ENCODE measurements around the gene ZC3H15. TPM values are rescaled to one million over a fixed set of nuclear protein-coding genes. Genes with fewer than 3 reads are reported as not detected.

Gene ZC3H15
- total RNA-seq, 1 experiment from 2014 or later: 86.5 TPM

DNA sequence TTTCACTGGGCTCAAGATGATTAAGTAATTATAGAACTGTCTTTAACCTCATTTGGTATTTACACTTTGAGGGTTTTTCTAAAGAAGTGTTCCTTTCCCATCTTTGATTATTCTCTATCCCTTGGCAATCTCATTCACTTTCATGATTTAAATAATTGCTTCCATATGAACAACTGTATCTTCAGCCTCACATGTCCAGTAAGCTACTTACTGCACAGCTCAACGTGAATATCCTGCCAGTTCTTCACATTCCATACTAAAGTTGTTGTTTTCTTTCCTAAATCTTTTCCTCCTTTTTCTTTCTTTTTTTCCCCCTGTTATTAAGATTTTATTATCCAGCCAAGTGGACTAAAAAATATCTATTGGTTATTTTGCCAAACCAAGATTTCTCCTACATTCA, 37.7 kb downstream of the ZC3H15 start:
- no peak overlapping the region for H3K4me3 Mint-ChIP-seq (ENCODE audit: low read depth, unreplicated experiment)
- TF ChIP-seq, protein P1, sequence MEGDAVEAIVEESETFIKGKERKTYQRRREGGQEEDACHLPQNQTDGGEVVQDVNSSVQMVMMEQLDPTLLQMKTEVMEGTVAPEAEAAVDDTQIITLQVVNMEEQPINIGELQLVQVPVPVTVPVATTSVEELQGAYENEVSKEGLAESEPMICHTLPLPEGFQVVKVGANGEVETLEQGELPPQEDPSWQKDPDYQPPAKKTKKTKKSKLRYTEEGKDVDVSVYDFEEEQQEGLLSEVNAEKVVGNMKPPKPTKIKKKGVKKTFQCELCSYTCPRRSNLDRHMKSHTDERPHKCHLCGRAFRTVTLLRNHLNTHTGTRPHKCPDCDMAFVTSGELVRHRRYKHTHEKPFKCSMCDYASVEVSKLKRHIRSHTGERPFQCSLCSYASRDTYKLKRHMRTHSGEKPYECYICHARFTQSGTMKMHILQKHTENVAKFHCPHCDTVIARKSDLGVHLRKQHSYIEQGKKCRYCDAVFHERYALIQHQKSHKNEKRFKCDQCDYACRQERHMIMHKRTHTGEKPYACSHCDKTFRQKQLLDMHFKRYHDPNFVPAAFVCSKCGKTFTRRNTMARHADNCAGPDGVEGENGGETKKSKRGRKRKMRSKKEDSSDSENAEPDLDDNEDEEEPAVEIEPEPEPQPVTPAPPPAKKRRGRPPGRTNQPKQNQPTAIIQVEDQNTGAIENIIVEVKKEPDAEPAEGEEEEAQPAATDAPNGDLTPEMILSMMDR (IDR thresholded peaks at IDR 0.05; ENCODE audit: unreplicated experiment): no peak
- no peaks in the 10 kb centered on the region for H3K4me1 Mint-ChIP-seq (ENCODE audit: low read depth, unreplicated experiment)
- no TSS peak for BruUV-seq (replicated peaks)
- H3K27ac Mint-ChIP-seq (ENCODE audit: unreplicated experiment): no peak overlapping the region
- peaks cover 3% of the 10 kb centered on the region for H3K9me3 Mint-ChIP-seq (ENCODE audit: low read depth, unreplicated experiment)
- H3K36me3 Mint-ChIP-seq (ENCODE audit: insufficient read depth, unreplicated experiment): peaks cover 17% of the 10 kb centered on the region
- intact Hi-C loops (cut with micrococcal nuclease; ENCODE audit: unreplicated experiment): no loop called here
- no peaks in the 10 kb centered on the region for H3K27me3 Mint-ChIP-seq (ENCODE audit: unreplicated experiment)
- no peak for DNase-seq
- CTCF ChIA-PET: no interaction called here

DNA sequence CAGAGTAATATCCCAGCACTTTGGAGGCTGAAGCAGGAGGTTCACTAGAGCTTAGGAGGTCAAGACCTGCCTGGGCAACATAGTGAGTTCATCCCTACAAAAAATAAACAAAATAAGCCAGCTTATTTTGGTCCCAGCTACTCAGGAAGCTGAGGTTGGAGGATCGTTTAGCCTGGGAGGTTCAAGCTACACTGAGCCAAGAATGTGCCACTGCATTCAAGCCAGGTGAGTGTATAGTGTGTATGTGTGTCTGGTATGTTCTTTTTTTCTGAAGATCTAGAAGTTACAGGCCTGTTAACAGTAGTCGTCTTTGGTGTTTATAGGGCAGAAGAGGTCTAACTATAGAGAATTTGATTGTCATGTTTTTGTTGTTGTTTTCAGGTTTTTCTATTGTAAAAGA, 40.2 kb downstream of the ZC3H15 start:
- peaks cover 8% of the 10 kb centered on the region for H3K4me1 Mint-ChIP-seq (ENCODE audit: low read depth, unreplicated experiment)
- TF ChIP-seq, protein P1 (IDR thresholded peaks at IDR 0.05; ENCODE audit: unreplicated experiment): no peak
- CTCF ChIA-PET: interaction anchor here (0.5 kb wide), 1 partner anchor 12 kb away, joined by 4 read pairs; no protein-coding TSS in a partner anchor
- H3K4me3 Mint-ChIP-seq (ENCODE audit: low read depth, unreplicated experiment): no peak overlapping the region
- DNase-seq: no peak
- no peaks in the 10 kb centered on the region for H3K27me3 Mint-ChIP-seq (ENCODE audit: unreplicated experiment)
- peaks cover 11% of the 10 kb centered on the region for H3K36me3 Mint-ChIP-seq (ENCODE audit: insufficient read depth, unreplicated experiment)
- BruUV-seq (replicated peaks): no TSS peak
- intact Hi-C loops (cut with micrococcal nuclease; ENCODE audit: unreplicated experiment): no loop called here
- no peak overlapping the region for H3K27ac Mint-ChIP-seq (ENCODE audit: unreplicated experiment)
- peaks cover 3% of the 10 kb centered on the region for H3K9me3 Mint-ChIP-seq (ENCODE audit: low read depth, unreplicated experiment)

DNA sequence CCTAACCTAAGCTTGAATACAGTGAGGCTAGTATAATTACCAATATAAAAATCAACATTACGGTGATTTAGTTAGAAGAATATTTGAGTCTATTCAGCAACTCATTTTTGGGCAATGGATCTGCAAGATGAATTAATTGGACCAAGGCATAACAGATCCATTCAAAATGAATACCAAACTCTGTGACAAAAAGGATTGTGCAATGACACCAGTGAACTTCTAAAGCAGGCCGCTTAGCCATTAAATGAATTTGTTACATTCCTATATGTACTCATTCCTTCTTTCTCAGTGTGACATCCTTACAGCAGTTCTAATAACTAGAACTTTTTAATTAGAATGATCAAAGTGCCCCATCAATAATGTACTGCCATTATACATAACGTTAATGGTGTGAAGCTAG, 44.3 kb downstream of the ZC3H15 start:
- Mint-ChIP-seq H3K36me3 (ENCODE audit: insufficient read depth, unreplicated experiment) (peaks cover 5% of the 10 kb centered on the region), H3K4me1 (ENCODE audit: low read depth, unreplicated experiment) (peaks cover 23% of the 10 kb centered on the region), H3K9me3 (ENCODE audit: low read depth, unreplicated experiment) (peaks cover 3% of the 10 kb centered on the region), H3K4me3 (ENCODE audit: low read depth, unreplicated experiment) (no peak overlapping the region), H3K27ac (ENCODE audit: unreplicated experiment) (no peak overlapping the region), H3K27me3 (ENCODE audit: unreplicated experiment) (no peaks in the 10 kb centered on the region)
- TF ChIP-seq, protein P1 (IDR thresholded peaks at IDR 0.05; ENCODE audit: unreplicated experiment): no peak
- intact Hi-C loops (cut with micrococcal nuclease; ENCODE audit: unreplicated experiment): no loop called here
- DNase-seq: no peak
- no TSS peak for BruUV-seq (replicated peaks)
- CTCF ChIA-PET: no interaction called here

DNA sequence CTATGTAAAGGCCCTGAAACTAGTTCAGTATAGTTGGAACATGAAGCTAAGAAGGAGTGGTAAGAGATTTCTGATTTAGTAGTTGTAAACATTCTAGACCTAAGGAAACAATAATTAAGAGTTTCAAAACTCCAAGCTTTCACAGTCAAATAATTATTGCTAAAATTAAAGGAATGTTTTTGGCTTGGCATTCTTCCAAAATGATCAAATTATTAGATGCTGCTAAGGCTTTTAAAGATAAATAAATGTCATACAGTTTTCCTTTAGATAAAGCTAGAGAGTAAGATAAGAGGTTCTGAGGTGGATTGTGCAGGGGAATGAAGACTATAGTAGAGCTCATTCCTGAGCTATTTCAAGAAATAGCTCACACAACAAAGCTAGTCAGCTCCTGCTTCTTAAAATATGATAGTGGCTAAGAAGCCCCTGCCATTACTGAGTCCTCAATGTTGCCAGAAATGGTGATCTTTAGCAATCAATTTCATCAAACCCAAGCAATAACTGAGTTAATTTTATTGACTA, 45.3 kb downstream of the ZC3H15 start:
- intact Hi-C loops (cut with micrococcal nuclease; ENCODE audit: unreplicated experiment): no loop called here
- Mint-ChIP-seq H3K4me1 (ENCODE audit: low read depth, unreplicated experiment) (peaks cover 23% of the 10 kb centered on the region), H3K27ac (ENCODE audit: unreplicated experiment) (no peak overlapping the region), H3K4me3 (ENCODE audit: low read depth, unreplicated experiment) (no peak overlapping the region), H3K27me3 (ENCODE audit: unreplicated experiment) (no peaks in the 10 kb centered on the region), H3K36me3 (ENCODE audit: insufficient read depth, unreplicated experiment) (peaks cover 5% of the 10 kb centered on the region), H3K9me3 (ENCODE audit: low read depth, unreplicated experiment) (peaks cover 3% of the 10 kb centered on the region)
- CTCF ChIA-PET: no interaction called here
- no peak for DNase-seq
- no TSS peak for BruUV-seq (replicated peaks)
- TF ChIP-seq, protein P1 (IDR thresholded peaks at IDR 0.05; ENCODE audit: unreplicated experiment): no peak
